Stimulated activated CD4-positive, alpha-beta T cell treated with anti-CD3 and anti-CD28 coated beads, Interleukin-12 subunit alpha, Interleukin-12 subunit beta, amount 100 ng/mL, for 4 hours (primary cell): ENCODE results near the gene TOR1AIP2.
A peak's percentile ranks its signal among the peaks of the same experiment; 100 is the strongest.
"Not testable (repeated sequence)": the region's sequence is repeated elsewhere in the genome, so short reads cannot be mapped to it uniquely, and the experiment has no call there.

Experiments
- DNase-seq: peaks from one replicate; pipeline ENCODE4 v3.0.0-alpha.2; 2020

The TOR1AIP2 gene

GRCh38 chr1:179873438-179873851, 4.2 kb downstream of the TOR1AIP2 start:
- DNase-seq: no peak

DNA sequence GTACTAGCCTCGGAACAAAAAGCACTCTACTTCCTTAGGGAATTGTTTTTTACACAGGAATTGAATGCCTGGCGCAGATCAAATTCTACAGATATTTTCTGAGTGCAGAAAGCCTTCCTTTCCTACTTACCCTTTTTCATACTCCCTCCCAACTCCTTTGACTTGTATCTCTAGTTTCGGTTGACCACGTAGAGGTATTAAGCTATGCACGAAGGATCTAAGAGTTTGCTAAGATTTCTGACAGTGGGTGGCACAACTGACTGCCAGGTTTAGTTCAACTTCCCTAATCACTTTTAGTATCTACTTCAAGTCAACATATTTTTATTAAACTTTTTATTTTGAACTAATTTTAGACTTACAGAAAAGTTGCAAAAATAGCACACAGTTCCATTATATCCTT, 5.0 kb downstream of the TOR1AIP2 start:
- DNase-seq: no peak

DNA sequence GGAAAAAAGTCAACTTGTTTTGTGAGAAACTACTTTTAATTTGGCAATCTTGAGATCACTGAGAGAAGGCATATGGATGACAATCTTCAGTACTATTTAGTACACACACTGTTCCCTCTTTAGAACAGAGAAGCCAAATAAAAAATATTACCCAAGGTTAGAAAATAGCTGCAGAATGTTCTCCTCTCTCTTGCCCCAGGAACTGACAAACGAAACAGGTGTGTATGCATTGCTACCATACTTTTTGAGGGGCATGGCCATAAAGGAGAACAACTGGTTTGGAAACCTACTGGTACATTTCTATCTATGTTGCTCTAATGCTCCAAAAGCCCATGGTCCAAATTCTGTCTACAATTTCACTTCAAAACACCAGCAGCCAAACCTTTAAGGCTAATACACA, 5.7 kb downstream of the TOR1AIP2 start:
- no peak for DNase-seq

DNA sequence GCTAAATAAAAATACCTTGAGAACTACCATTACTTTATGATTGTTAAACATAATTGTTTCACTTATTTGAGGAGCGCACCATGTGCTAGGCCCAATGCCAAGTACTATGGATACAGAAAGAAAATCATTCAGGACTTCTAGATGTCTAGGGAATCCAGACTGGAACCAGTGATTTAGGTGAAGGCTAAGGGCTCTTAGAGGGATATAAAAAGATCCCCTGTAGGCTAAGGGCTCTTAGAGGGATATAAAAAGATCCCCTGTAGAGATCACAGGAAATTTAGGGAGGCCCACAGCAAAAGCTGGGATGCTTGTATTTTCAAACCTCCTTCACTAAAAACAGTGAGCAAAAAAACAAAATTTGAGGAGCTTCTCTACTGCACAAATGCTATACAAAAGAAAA, 6.7 kb downstream of the TOR1AIP2 start:
- DNase-seq: no peak

DNA sequence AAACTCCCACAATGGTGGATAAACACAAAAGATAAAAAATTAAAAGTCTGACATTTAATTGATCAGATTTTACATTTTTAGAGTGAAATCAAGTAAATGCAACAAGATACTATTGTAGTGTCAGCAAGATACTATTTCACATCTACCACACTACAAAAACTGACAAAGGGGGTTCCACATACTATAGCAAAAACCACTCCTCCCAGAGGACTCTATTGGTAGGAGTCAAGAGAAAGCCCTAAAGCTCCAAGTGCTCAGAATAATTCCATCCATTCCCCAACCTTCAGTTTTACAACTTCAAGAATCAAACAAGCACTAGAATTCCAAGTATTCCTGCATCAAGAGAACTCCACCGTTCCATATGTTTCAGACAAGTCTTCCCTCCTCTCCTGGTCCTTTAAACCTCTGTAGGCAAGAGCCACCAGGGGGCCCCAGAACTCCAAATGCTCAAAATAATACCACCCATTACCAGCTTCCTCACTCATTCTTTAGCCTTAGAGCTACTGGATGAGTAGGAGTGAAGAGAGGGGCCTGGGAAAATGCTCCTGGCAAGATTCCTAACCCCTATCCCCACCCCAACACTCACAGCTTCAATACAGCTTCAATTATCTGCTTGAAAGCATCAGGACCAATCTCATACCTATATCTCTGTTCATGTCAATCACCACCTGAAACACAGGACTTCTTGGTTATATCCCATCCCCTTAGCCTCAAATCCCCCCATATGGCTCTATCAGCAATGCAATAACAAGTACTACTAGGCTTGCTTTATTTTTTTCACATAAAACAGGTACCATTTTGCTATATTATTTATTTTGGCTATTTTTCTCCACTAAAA, 9.9 kb downstream of the TOR1AIP2 start:
- DNase-seq: peak; percentile 31

GRCh38 chr1:179866616-179867015, 11.0 kb downstream of the TOR1AIP2 start:
- DNase-seq: no peak

- DNase-seq: no peak
Measured at GRCh38 chr1:179865377-179865776, 12.2 kb downstream of the TOR1AIP2 start.

DNA sequence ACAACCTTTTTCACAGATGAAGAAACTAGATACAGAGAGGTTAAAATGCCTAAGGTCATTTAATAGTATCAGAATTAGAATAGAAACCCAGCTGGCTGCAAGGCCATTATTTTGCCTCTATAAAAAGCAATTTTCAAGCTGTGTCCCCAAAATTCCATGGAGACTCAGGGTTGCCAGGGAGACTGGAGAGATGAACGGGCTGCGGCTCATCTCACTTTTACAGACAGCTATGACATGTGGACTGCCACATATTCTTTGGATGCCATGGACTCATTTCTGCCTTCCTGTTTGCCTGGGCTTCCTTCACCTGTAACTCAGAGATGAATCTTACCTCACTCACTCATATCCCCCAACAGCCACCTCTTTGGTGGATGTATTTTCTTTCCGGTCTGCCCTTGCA, 17.0 kb downstream of the TOR1AIP2 start:
- DNase-seq: no peak

DNA sequence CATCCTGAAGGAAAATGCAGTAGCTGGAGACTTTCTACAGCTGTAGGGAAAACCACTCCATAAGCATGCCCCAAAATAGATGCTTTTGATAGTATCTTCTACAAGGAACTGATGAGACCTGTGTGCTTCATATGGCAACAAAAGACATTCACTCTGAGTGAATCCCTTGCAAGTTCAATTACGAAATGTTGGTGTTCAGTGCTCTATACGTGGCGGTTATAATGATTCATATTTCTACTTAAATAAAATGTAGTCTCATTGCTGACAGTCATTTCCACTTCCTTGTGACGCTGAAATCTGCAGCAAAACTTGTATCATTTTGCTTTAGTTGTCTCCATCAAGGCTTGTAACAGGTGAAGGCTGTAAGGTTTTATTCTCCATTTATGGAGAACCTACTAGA, 20.6 kb downstream of the TOR1AIP2 start:
- DNase-seq: no peak

DNA sequence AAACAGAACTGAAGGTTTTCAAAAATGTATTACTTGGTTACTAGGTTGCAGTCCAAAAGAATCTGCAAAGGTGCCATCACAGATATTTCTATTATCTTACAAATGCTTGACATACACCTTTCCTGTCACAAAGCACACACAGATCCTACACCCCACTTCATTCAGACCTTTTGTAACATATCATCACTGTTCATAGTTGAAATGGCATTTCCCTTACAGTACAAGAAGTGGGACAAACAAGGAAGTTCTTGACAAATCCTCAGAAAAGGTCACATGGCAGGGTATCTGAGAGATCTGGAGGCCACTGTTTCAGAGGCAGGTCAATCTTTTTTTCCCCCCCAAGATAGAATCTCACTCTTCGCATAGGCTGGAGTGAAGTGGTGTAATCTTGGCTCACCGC, 21.3 kb downstream of the TOR1AIP2 start:
- DNase-seq: no peak

GRCh38 chr1:179855831-179856230, 21.8 kb downstream of the TOR1AIP2 start:
- DNase-seq: not testable (repeated sequence)

DNA sequence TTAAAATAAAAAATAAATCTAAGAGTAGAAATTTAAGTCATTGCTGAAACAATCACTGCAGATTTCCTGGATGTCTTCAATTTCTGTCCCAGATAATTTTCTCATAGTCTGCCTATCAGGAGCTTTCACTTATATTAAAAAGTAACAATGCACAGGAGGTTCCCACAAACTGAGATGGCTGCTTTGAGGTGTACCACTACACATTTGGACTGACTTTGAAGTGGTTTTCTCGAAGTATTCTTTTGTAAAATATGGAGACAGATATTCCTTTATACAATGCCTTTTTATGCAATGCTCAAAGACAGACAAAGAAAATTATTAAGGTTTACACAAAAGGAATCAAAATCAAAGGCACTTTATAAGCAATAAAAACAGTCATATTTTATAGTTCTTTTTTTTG, 24.5 kb downstream of the TOR1AIP2 start:
- no peak for DNase-seq

GRCh38 chr1:179848233-179848632, 29.4 kb downstream of the TOR1AIP2 start:
- DNase-seq: no peak

GRCh38 chr1:179840107-179840506, 37.5 kb downstream of the TOR1AIP2 start:
- DNase-seq: no peak

- not testable (repeated sequence) for DNase-seq
Measured at GRCh38 chr1:179836686-179837445, 40.7 kb downstream of the TOR1AIP2 start.

DNA sequence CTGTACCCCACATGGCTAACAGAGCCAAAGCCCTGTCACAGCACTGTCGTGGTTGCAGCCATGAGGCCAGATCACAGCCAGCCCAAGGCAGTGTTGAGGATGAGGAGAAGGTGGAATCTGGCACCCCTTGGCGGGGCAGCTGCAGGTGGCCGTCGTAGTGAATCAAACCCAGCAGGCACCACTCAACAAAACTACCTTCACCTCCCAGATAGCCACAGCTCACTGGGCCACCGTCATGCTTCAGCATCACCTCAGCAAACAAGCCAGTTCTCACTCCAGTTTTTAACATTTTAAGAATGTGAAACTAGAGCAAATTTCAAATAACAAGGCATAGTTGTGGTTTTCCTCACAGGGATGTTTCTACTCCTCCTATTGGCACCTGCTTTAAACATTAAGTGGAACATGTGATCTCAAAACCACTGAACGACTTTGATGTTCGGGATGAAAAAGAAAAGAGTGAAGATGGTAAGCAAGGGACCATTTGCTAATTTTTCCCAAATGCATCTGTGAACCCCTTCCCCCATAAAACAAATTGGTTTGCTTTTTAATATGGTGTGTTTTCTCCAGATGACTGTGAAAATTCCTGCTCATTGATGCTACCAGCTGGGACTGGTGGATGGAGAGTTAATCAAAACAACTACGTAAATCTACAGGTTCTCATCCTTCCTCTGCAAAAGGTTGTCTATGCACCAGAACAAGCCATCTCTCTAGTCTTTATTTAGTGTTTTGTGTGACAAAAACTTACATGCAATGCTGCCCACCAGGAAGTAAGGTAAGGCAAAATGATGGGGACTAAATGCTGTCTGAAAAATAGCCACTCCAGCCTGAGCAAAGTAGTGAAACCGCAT, 45.5 kb downstream of the TOR1AIP2 start:
- DNase-seq: no peak

GRCh38 chr1:179831225-179831624, 46.4 kb downstream of the TOR1AIP2 start:
- DNase-seq: no peak

DNA sequence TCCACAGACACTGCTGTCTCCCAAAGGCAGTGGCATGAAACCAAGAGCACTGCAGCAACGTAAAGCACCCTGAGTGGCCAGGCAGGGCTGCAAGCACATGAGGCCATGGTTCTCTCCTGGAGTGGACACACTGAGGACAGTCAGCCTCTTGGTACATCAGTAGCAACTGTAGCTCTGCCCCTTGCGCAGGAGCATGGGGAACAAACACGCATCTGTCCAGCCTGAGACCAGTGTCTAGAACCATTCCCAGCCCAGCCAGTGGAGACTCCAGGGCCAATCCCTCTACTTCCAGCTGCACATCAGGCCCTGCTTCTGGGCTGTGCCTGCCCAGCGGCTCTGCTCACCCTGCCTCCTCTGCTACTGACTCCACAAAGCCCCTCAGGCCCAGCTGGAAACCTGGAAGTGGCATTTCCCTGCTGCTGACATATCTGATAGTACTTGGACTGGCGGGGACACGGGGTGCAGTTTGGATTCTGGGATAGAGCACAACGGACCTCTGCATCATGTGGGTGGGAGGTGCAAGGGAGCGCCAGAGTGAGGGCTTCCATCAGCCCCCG, 49.0 kb downstream of the TOR1AIP2 start:
- DNase-seq: no peak

GRCh38 chr1:179826626-179827280, 50.9 kb downstream of the TOR1AIP2 start:
- no peak for DNase-seq

DNA sequence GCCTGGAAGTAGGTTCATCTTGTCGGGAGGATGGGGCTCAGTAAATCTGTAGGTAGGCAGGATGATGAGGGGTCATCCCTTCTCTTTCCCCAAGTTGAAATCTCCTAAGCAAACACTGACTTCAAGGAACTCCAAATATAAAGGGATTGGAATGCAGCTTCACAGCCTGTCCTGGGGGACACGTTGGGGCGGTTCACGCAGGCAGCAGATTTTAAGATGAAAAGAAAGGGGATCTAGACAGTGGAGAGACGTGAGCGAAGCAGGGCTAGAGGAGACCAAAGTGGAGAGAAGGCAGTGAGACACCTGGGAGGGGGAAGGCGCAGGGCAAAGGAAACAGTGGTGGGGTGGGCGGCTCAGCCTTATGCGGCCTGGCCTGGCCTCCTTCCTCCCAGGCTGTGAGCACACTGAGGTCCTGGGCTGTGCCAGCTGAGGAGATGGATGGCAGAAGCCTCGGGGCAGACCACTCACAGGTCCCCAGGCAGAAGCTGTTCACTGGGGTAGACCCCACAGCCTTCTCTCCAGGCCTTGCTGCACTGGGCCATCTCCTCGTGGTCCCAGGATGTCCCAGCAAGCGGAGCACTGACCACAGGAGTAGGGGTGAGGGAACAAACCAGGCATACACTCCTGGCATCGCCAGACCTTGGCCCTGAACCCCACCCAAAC, 51.7 kb downstream of the TOR1AIP2 start:
- DNase-seq: no peak

DNA sequence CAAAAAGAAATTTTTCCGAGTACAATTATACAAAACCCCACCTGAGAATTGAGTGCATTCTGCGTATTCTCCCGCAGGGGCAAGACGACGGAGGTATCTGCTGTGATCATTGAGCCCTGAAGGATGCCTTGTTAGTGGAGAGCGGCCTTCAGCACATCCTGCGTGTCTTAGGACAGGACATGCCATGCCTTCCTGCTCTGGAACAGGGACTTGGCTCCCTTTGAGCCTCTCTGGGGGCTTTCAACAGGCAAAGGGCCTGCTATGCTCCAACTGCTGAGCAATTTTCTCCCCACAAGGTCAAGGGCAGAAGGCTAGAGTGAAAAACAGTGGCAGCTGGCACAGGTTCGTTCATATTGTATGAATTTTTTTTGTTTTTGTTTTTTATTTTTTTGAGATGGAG, 52.4 kb downstream of the TOR1AIP2 start:
- DNase-seq: no peak

DNA sequence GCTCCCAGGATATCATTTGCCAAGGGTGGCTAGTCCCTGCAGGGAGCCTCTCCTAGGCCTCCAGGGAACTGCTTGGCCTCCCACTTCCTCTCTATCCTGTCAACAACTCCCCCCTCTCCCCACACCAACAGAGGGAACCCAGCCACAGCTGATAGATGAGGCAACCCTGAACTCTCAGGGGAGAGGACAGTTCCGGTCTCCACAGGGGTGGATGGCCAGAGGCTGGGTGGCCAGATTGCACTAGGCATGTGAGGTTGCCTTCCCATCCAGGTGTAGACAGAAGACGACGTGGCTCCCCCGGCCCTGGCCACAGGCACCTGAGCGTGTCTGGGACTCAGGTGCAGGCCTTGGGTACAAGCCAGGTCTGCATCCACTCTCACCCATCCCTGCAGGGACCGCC, 53.3 kb downstream of the TOR1AIP2 start:
- DNase-seq: no peak
